ENCODE measurements around the gene LCN9.

DNA sequence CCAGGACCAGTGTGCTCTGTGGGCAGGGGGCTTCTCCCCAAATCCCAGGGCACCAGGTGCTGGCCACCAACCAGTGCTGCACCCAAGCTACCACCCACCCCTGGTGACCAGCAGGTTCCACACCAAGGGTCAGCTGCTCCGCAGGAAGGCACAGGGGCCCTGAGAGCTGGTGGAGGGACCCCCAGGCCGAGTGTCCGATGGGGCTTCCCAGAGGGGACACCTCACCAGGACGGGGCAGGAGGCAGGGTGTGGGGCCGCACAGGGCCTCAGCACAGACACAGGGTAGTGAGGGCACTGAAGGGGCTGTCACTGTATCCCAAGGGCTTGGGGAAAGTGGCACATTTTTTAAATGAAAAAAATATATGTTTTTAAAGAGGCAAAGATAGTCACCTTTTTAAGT lies 18.1 kb downstream of the LCN9 start:
- TF ChIP-seq, protein P1, sequence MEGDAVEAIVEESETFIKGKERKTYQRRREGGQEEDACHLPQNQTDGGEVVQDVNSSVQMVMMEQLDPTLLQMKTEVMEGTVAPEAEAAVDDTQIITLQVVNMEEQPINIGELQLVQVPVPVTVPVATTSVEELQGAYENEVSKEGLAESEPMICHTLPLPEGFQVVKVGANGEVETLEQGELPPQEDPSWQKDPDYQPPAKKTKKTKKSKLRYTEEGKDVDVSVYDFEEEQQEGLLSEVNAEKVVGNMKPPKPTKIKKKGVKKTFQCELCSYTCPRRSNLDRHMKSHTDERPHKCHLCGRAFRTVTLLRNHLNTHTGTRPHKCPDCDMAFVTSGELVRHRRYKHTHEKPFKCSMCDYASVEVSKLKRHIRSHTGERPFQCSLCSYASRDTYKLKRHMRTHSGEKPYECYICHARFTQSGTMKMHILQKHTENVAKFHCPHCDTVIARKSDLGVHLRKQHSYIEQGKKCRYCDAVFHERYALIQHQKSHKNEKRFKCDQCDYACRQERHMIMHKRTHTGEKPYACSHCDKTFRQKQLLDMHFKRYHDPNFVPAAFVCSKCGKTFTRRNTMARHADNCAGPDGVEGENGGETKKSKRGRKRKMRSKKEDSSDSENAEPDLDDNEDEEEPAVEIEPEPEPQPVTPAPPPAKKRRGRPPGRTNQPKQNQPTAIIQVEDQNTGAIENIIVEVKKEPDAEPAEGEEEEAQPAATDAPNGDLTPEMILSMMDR (IDR thresholded peaks at IDR 0.05): no peak
- no peak for TF ChIP-seq POLR2A (IDR thresholded peaks at IDR 0.05)
